ENCODE measurements around the gene SLC18A2. TPM values are rescaled to one million over a fixed set of nuclear protein-coding genes. Genes with fewer than 3 reads are reported as not detected.
"Not testable (repeated sequence)": the region's sequence is repeated elsewhere in the genome, so short reads cannot be mapped to it uniquely, and the experiment has no call there.

The SLC18A2 gene
- total and polyA plus RNA-seq, 4 donors = 0.76 to 5.8 (median 1.4) TPM

DNA sequence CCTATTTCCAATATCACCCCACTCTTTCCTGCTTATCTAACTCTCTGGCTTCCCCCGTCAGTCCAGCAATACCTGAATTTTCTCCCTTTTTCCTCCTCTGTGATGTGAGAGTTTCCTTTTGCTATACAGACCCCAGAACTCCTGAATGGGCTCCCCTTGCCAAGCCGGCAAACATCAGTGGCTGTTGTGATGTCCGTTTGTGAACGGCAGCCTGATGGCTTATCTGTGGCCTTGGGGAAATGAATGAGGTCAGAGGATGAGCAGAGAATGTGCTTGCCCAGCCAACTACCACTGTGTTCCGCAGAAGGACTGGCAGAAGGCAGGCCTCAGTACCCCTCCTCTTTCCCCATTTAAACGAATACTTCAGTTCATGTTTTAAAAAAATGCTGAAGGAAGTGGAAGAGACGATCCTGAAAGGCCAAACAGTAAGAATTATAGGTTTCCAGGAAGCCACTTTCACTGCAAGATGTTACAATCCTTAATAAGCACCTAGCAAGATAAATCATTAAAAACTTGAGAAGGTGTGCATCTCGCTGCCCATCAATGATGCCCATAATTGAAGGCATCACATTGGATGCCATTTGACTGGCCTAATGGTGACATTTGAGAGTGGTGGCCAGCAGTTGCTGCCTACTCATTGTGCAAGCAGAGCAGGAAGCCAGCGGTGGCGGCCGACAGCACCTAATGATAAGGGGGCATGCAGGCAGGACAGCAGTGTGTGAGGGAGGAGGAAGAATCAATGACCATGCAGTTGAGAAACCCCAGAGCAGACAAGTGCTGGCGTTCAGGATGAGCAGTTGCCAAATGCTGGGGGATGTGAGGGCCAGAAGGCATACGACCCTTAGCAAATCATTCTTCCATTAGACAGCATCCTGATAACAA lies 31.5 kb downstream of the SLC18A2 start:
- 86% methylated on average over 6 of the region's 13 CpGs for WGBS (ENCODE audit: insufficient coverage)
- Histone ChIP-seq H3K27me3 (ENCODE audit: control insufficient read depth, insufficient read depth, low read length) (no peaks in the 10 kb centered on the region), H3K4me1 (ENCODE audit: control insufficient read depth, insufficient read depth, low read length) (no peaks in the 10 kb centered on the region), H3K4me3 (ENCODE audit: low read depth, low read length) (no peak overlapping the region), H3K36me3 (ENCODE audit: control insufficient read depth, insufficient read depth, low read length) (no peaks in the 10 kb centered on the region), H3K9me3 (ENCODE audit: control insufficient read depth, insufficient read depth, low read length) (no peaks in the 10 kb centered on the region), H3K27ac (ENCODE audit: low read depth, low read length) (no peak overlapping the region)
- no peak for DNase-seq (ENCODE audit: low read depth in 4 of 6, low spot score in 6 of 6)

DNA sequence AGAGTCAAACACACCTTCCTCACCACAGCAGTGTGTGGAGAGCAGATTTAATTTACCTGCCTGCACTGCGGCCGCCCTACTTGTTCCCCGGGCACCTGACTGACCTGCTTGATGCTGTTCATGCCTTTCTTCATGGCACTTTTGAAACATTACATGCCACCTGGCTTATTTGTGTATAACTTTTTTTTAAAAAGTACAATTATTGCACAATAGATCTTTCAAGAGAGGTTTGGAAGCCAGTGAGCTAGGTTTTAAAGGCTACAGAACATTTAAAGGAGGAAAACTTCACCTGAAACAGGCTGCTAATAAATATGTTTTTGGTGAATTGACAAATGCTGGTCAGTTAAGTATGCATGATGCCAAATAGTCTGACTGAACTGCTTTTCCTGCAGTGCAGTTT lies 33.1 kb downstream of the SLC18A2 start:
- no CpG with 5 or more reads among the region's 3 CpGs for WGBS (ENCODE audit: insufficient coverage)
- no peaks in the 10 kb centered on the region for H3K27me3 ChIP-seq (ENCODE audit: control insufficient read depth, insufficient read depth, low read length)
- no peaks in the 10 kb centered on the region for H3K36me3 ChIP-seq (ENCODE audit: control insufficient read depth, insufficient read depth, low read length)
- no peaks in the 10 kb centered on the region for H3K9me3 ChIP-seq (ENCODE audit: control insufficient read depth, insufficient read depth, low read length)
- no peak overlapping the region for H3K4me3 ChIP-seq (ENCODE audit: low read depth, low read length)
- H3K4me1 ChIP-seq (ENCODE audit: control insufficient read depth, insufficient read depth, low read length) = no peaks in the 10 kb centered on the region
- H3K27ac ChIP-seq (ENCODE audit: low read depth, low read length) = no peak overlapping the region
- no peak for DNase-seq (ENCODE audit: low read depth in 4 of 6, low spot score in 6 of 6)

DNA sequence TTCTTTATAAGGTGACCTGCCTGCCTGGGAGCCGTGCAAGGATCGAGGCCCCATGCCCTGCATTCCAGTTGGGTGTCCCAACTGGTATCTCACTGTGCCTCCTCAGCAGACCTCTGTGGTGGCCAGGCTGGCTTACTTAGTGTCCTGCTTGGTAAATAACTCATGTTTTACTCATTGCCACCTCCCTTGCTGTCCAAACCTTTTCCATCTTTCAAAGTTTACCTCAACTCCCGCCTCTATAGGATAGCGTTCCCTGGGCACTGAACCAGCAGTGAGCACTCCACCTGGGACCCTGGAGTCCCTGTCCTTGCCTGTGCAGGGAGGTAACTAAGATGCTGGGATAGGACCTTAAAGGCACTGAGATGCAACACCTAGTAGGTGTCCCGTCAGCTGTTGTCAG lies 33.6 kb downstream of the SLC18A2 start:
- DNase-seq (ENCODE audit: low read depth in 4 of 6, low spot score in 6 of 6) = no peak
- no peaks in the 10 kb centered on the region for H3K36me3 ChIP-seq (ENCODE audit: control insufficient read depth, insufficient read depth, low read length)
- H3K9me3 ChIP-seq (ENCODE audit: control insufficient read depth, insufficient read depth, low read length) = no peaks in the 10 kb centered on the region
- no peaks in the 10 kb centered on the region for H3K4me1 ChIP-seq (ENCODE audit: control insufficient read depth, insufficient read depth, low read length)
- WGBS (ENCODE audit: insufficient coverage) = 91% methylated on average over 4 of the region's 5 CpGs
- no peaks in the 10 kb centered on the region for H3K27me3 ChIP-seq (ENCODE audit: control insufficient read depth, insufficient read depth, low read length)
- no peak overlapping the region for H3K27ac ChIP-seq (ENCODE audit: low read depth, low read length)
- no peak overlapping the region for H3K4me3 ChIP-seq (ENCODE audit: low read depth, low read length)

DNA sequence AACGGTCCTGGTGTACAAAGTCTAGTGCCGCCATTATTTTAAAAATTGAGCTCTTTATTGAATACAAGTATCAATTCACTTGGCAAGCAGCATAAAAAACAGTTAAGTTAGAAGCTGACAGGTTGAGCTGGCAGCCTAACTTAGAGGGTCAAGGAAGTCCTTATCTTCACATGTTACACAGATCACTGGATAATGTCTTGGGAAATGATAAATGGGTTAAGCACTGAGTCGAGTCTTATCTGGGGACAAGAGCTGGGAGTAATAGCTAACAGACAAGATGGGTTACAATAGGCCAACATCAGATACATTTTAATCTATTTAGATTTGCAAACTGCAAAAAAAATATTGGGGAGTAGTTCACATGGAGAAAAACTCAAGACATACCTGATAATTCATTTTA lies 34.2 kb downstream of the SLC18A2 start:
- DNase-seq (ENCODE audit: low read depth in 4 of 6, low spot score in 6 of 6) = no peak
- Histone ChIP-seq H3K27ac (ENCODE audit: low read depth, low read length) (no peak overlapping the region), H3K4me3 (ENCODE audit: low read depth, low read length) (no peak overlapping the region), H3K9me3 (ENCODE audit: control insufficient read depth, insufficient read depth, low read length) (no peaks in the 10 kb centered on the region), H3K36me3 (ENCODE audit: control insufficient read depth, insufficient read depth, low read length) (no peaks in the 10 kb centered on the region), H3K4me1 (ENCODE audit: control insufficient read depth, insufficient read depth, low read length) (no peaks in the 10 kb centered on the region), H3K27me3 (ENCODE audit: control insufficient read depth, insufficient read depth, low read length) (no peaks in the 10 kb centered on the region)
- WGBS (ENCODE audit: insufficient coverage) = no CpG with 5 or more reads among the region's 3 CpGs

DNA sequence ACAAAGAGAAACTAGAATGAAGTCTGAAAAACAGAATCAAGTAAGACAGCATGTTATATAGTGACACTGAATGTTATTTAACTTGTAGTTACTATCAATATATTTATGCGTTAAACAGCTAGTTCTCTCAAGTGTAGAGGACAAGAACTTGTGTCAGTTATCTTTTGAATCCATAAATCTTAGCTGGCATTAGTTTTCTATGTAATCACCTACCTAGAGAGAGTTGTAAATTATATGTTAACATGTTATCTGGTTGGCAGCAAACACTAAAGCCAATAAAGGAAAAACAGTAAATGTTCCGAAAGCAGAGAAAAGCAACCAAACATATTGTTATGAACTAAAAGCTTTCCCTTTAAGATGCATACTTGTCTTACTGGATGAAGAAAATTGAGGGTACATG lies 36.8 kb downstream of the SLC18A2 start:
- Histone ChIP-seq H3K36me3 (ENCODE audit: control insufficient read depth, insufficient read depth, low read length) (no peaks in the 10 kb centered on the region), H3K27me3 (ENCODE audit: control insufficient read depth, insufficient read depth, low read length) (no peaks in the 10 kb centered on the region), H3K4me3 (ENCODE audit: low read depth, low read length) (no peak overlapping the region), H3K27ac (ENCODE audit: low read depth, low read length) (no peak overlapping the region), H3K4me1 (ENCODE audit: control insufficient read depth, insufficient read depth, low read length) (no peaks in the 10 kb centered on the region), H3K9me3 (ENCODE audit: control insufficient read depth, insufficient read depth, low read length) (no peaks in the 10 kb centered on the region)
- no peak for DNase-seq (ENCODE audit: low read depth in 4 of 6, low spot score in 6 of 6)
- no CpG with 5 or more reads among the region's 2 CpGs for WGBS (ENCODE audit: insufficient coverage)

DNA sequence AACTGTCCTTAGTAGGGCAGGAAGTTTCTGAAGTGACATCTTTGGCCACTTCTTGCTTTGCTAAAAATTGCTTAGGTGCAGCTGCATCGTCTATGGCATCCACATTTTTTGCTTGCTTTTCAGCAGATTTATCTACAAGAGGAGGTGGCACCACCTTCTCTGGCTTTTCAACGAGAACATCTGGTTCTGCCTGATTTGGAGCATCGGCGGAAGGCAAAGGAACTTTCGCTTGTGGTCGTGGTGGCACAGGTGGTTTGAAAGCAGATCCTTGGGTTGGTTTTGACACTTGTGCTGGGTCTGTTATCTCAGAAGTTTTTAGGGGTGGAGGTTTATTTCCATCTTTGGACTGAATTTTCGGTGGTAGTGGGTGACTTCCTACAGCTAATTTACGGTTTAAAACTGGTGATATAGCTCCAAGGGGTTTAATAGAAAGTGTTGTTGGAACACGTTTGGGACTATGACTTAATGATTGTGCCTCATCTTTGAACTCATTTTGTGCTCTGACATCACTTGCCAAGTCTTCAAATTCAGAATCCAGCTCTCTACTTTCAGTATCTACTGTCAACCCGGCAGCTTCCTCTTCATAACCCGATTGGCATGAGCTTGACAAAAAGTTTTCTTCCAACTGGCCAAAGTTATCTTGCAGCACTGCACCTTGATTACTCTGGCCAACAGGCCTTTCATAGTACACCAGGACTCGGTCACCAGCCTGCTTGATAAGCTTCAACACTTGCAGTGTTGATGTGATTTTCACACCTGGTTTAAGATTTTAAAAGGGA lies 44.0 kb downstream of the SLC18A2 start:
- no peak overlapping the region for H3K27ac ChIP-seq (ENCODE audit: low read depth, low read length)
- no peaks in the 10 kb centered on the region for H3K36me3 ChIP-seq (ENCODE audit: control insufficient read depth, insufficient read depth, low read length)
- H3K27me3 ChIP-seq (ENCODE audit: control insufficient read depth, insufficient read depth, low read length) = no peaks in the 10 kb centered on the region
- 97% methylated on average over 9 of the region's 12 CpGs for whole genome bisulfite sequencing (ENCODE audit: insufficient coverage)
- no peak overlapping the region for H3K4me3 ChIP-seq (ENCODE audit: low read depth, low read length)
- no peaks in the 10 kb centered on the region for H3K4me1 ChIP-seq (ENCODE audit: control insufficient read depth, insufficient read depth, low read length)
- DNase-seq (ENCODE audit: low read depth in 4 of 6, low spot score in 6 of 6) = no peak
- no peaks in the 10 kb centered on the region for H3K9me3 ChIP-seq (ENCODE audit: control insufficient read depth, insufficient read depth, low read length)

DNA sequence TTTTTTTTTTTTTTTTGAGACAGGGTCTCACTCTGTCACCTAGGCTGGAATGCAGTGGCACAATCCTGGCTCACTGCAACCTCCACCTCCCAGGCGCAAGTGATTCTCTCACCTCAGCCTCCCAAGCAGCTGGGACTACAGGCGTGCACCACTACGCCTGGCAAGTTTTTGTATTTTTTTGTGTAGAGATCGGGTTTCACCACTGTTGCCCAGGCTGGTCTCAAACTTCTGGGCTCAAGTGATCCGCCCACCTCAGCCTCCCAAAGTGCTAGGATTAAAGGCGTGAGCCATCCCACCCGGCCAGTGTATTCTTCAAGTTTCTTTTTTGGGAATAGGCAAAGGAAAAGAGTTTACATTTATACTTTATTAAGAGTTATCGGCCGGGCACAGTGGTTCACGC lies 50.0 kb downstream of the SLC18A2 start:
- H3K4me3 ChIP-seq (ENCODE audit: low read depth, low read length); H3K36me3 ChIP-seq (ENCODE audit: control insufficient read depth, insufficient read depth, low read length); H3K9me3 ChIP-seq (ENCODE audit: control insufficient read depth, insufficient read depth, low read length); DNase-seq (ENCODE audit: low read depth in 4 of 6, low spot score in 6 of 6); H3K4me1 ChIP-seq (ENCODE audit: control insufficient read depth, insufficient read depth, low read length); H3K27ac ChIP-seq (ENCODE audit: low read depth, low read length); H3K27me3 ChIP-seq (ENCODE audit: control insufficient read depth, insufficient read depth, low read length): not testable (repeated sequence)
- WGBS (ENCODE audit: insufficient coverage) = 100% methylated on average over 3 of the region's 10 CpGs

DNA sequence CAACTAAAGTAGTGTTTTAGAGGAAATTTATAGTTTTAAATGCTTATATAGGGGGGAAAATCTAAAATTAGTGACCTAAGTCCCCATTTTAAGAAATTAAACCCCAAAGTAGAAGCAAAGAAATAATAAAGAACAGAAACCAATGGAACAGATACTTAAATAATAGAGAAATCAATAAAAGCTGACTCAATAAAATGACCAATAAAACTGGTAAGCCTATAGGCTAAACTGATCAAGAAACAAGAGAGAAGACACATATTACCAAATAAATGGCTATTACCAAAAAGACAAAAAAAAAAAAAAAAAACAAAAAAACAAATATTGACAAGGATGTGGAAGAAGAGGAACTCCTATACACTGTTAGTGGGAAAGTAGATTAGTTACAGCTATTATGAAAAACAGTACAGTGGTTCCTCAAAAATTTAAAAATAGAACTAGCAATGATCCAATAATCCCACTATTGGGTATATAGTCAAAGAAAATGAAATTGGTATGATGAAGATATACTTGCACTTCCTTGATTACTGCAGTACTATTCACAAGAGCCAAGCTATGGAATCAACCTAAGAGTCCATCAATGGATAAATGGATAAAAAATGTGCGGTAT lies 53.2 kb downstream of the SLC18A2 start:
- H3K4me3 ChIP-seq (ENCODE audit: low read depth, low read length) = no peak overlapping the region
- H3K27ac ChIP-seq (ENCODE audit: low read depth, low read length) = no peak overlapping the region
- no peaks in the 10 kb centered on the region for H3K36me3 ChIP-seq (ENCODE audit: control insufficient read depth, insufficient read depth, low read length)
- no peak for DNase-seq (ENCODE audit: low read depth in 4 of 6, low spot score in 6 of 6)
- H3K27me3 ChIP-seq (ENCODE audit: control insufficient read depth, insufficient read depth, low read length) = no peaks in the 10 kb centered on the region
- H3K9me3 ChIP-seq (ENCODE audit: control insufficient read depth, insufficient read depth, low read length) = no peaks in the 10 kb centered on the region
- WGBS (ENCODE audit: insufficient coverage) = no CpG with 5 or more reads among the region's 1 CpG
- no peaks in the 10 kb centered on the region for H3K4me1 ChIP-seq (ENCODE audit: control insufficient read depth, insufficient read depth, low read length)

DNA sequence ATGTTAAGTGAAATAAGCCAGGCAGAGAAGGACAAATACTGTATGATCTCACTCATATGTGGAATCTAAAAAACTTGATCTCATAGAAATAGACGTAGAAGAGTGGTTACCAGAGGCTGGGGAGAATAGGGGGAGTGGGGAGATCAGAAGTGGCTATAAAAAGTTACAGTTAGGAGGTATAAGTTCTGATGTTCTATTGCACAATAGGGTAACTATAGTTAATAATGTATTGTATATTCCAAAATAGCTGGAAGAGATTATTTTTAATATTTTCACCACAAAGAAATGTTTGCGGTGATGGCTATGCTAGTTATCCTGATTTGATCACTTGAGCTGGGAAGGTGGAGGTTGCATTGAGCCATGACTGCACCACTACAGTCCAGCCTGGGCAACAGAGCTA lies 53.8 kb downstream of the SLC18A2 start:
- Histone ChIP-seq H3K27ac (ENCODE audit: low read depth, low read length) (no peak overlapping the region), H3K9me3 (ENCODE audit: control insufficient read depth, insufficient read depth, low read length) (peaks cover 3% of the 10 kb centered on the region), H3K4me1 (ENCODE audit: control insufficient read depth, insufficient read depth, low read length) (no peaks in the 10 kb centered on the region), H3K27me3 (ENCODE audit: control insufficient read depth, insufficient read depth, low read length) (no peaks in the 10 kb centered on the region), H3K36me3 (ENCODE audit: control insufficient read depth, insufficient read depth, low read length) (no peaks in the 10 kb centered on the region), H3K4me3 (ENCODE audit: low read depth, low read length) (no peak overlapping the region)
- DNase-seq (ENCODE audit: low read depth in 4 of 6, low spot score in 6 of 6) = no peak
- WGBS (ENCODE audit: insufficient coverage) = 100% methylated on average over 1 of the region's 2 CpGs

Data from spinal cord (tissue), 10 donors.